Stimulated activated CD8-positive, alpha-beta memory T cell treated with anti-CD3 and anti-CD28 coated beads, Interleukin-4, amount 100 ng/mL, for 48 hours (primary cell): ENCODE results near the gene IMPG2.

Experiments
- DNase-seq: peaks from one replicate; pipeline ENCODE4 v3.0.0-alpha.2; 2020

IMPG2 gene

GRCh38 chr3:101179637-101180036 is 140.7 kb downstream of the IMPG2 start:
- DNase-seq: no peak

DNA sequence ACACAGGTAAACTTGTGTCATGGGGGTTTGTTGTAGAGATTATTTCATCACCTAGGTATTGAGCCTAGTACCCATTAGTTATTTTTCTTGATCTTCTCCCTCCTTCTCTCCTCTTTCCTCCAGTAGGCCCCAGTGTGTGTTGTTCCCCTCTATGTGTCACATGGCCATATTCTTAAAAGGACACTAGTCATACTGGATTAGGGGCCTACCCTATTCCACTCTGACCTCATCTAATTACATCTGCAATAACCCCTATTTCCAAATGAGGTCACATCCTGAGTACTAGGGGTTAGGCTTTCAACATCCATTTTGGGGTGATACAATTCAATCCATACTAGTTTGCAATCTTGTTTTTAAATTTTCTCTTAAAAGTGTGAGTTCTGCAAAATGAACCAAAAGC is 142.8 kb downstream of the IMPG2 start:
- no peak for DNase-seq
